GM21723 (cell line): ENCODE data around the gene FAAP20.

ENCODE experiments used
- ATAC-seq: cut with Tn5 transposase; IDR thresholded peaks from one replicate; pipeline ENCODE4 v1.9.1; 2021; ENCODE audit warnings: mild to moderate bottlenecking, moderate library complexity; ENCODE audit not compliant: unreplicated experiment

FAAP20 gene

DNA sequence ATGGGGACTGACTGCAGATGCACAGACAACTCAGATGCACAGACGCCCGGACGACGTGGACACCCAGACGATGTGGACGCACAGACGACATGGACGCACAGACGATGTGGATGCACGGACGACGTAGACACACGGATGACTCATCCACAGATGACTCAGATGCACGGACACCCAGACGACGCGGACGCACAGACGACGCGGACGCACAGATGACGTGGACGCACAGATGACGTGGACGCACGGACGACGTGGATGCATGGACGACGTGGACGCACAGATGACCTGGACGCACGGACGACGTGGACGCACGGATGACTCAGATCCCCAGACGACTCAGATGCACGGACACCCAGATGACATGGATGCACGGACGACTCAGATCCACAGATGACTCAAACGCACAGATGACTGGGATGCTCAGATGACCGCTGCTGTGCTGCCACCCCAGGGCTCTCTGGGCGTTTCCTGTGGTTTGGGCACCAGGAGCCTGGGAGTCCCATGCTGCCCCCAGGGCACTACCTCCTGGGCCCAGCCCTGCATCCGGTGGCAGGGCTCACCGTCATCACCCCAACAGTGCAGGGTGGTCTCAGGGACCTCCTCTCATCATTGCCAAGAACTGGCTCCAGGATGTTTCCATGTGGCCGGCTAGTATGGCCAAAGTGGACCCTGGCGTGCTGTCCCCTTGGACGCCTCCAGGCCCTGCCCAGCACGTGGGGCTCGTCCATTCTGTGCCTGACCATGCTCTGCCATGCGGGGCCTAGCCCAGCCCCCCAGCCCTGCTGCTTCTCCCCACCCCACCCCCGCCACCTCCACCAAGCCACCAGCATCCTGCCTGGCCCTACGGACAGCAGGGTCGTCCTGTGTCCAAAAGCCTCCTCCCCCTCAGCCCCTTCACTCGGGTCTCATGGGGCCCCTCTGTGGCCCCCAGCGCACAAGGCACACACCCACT lies 14.0 kb downstream of the FAAP20 start:
- ATAC-seq, result no peak

DNA sequence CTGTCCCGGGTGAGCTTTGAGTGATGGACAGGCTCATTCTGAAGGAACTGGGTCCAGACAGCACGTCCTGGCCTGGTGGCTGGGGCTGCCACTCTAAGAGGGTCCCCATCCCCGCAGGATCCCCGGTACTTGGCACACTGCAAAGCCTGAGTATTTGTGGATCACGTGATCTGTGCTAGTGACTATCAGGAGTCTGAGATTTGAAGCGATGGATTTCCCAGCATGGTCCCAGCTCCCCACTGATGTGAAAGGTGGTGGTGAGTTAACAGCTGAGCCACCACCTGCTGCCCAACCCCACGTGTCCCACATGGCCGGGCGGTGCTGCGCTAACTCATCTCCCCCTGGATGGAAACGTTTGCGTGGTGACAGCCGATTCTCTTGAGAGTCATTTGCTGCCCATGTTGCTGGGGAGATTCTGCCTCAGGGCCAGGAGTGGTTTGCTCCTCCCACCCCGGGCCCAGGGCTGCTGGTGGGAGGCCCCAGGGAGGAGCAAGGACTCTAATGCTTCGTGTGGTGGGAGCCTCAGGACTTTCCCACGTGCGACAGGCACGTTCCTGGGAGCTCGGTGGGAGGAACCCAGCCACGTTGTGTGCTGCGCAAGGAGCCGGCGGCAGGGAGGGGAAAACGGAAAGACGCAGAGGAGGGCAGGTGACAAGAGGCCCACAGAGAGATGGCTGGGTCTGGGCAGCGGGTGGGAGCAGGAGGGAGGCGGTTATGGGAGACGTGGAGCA lies 15.1 kb downstream of the FAAP20 start:
- ATAC-seq, result no peak

DNA sequence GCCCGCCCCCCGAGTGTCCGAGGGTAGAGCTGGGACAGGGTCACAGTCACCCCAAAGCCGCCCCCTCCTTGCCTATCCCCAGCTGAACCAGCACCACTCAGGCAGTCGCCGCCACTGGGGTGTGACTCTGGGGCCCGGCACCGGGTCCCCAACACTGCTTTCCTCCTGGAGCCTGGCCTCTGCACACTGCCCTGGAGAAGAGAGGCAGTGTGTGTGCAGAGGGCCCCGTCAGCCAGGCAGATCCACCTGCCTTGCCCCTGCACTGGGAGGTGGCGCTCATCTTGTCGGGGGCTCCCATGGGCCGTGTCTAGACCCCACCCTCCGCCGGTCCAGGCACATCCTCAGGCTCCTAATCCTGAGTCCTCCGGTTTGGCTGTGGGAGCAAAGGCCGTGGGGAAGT lies 15.7 kb downstream of the FAAP20 start:
- ATAC-seq, result no peak

DNA sequence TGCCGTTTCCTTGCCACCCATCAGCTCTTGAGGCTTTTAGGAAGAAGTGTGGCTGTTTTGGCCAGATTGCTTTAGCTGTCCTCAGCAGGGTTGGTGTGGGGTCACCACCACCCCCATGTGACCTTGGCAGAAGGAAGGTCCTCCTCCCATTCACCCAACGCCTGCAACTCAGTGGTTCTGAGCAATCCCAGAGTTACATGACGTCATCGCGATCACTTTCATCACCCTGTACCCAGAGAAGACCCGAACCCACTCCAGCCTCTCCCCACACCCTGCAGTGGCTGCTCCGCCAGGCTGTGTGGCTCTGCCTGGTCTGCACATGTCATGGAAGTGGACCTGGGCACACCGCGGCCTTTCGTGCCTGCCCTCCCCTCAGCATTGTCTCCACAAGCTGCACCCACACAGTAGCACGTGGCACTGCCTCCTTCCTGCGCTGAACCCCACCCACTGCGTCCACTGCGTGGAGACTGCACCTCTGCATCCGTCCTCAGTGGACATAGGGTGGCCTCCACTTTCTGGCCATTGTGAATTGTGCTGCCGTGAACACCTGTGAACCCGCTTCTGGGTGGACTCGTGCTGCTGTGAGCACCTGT lies 16.5 kb downstream of the FAAP20 start:
- no peak for ATAC-seq

DNA sequence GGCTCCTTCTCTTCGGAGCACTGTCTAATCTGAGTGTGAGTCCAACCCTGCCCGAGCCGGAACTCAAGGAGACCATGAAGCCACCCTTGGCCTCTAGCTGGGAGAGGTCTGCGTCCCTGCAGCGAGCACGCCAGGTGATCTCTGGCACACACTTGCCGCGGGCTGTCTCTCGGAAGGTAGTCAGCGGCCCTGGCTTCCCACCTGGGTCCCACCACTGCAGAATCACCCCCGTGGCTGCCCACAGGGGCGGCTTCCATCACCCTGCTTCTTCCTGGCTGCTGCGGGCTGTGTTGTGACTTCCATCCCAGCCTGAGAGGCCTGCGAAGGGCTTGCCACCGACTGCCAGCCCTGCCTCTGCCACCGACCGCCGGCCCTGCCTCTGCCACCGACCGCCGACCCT lies 17.0 kb downstream of the FAAP20 start:
- no peak for ATAC-seq

DNA sequence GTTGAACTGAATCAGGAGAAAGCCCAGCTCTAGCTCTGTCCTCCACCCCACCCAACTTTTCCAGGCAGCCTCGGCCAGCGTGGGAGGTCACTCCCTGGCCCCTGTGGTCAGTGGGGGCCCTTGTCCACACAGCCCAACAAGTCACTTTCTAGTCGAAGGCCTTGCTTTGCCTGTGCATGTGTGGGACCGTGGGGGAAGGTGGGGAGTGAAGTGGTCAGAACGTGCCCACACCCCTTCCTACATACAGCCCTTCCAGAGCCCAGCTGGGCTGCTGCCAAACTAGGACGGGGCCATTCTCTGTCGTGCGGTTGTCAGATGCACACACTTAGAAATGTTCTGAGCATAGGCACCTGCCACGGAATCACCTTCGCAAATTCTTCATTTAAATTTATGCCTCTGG lies 18.0 kb downstream of the FAAP20 start:
- no peak for ATAC-seq

DNA sequence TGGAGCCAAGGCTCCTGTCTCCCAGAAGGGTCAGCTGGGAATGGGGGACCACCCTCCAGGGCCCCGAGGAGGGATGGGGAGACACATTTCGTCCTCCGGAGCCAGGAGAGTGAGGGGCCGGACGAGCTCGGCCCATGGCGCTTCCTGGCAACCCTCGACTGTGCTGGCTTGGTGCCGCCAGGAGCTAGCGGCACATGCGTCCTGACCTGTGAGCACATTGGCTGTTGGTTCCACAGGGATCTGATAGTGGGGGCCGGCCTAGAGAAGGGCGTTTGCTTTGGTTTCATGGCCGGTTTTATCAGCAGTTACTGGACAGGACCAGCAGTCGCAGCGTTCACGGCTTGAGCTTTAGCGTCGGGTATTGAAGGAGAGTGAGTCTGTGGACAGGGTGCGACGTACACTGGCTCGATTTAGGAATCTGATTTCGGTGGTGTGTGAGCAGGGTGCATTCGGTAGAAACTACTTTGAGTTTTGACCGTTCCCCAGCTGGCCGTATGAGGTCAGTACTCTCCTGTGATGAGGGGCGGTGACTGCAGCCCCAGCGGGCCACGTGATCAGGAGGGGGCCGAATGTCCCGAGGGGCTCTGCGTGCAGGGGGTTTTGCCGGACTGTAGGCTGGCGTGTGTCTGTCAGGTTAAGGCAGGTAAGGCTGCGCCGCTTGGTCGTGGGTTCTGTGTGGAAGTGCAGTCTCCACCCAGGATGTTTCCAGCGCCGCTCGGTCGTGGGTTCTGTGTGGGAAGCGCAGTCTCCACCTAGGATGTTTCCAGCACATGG lies 18.7 kb downstream of the FAAP20 start:
- ATAC-seq, result no peak

DNA sequence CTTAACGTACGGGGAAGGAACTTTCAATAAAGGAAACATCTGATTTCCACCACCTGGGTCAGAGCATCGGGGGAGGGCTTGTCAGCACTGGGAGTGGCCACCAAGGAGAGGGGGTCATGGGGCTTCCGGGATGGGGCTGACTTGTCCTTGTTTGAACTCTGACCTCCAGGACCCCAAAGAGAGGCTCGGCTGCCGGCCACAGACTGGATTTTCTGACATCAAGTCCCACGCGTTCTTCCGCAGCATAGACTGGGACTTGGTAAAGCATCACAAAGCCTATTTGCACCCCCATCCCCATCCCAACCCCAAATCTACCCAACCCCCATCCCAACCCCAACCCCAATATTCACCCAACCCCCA lies 19.5 kb downstream of the FAAP20 start:
- no peak for ATAC-seq

DNA sequence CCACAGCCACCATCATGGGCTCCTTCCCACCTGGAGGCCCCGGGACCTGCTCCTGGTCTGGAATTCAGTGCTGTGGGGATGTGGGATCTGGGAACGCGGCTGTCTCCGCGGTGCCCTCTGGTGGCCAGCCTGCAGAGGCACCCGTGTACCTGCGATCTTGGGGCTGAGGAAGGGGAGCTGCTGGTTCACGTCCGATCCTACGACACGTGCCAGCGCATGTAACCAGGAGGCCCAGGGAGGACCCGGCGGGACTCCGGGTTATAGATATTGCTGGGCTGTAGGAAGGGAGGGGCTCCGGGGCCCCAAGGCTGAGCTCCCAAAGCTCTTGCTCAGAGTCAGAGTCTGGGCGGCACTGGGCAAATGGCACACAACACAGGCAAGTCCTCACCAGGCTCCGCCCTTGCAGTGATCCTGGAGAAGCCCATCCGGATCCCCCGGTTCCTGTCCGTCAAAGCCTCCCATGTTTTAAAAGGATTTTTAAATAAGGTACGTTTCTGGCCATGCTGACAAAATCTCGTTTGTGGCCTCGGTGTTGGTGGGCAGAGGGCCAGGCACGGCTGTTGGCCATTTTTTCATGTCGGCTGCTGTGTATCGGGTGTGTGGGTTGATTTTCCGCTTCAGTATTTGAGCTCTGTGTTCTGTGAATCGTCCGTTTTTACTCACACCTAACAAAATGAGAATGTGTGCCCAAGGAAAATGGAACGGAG lies 20.1 kb downstream of the FAAP20 start:
- ATAC-seq, result no peak

DNA sequence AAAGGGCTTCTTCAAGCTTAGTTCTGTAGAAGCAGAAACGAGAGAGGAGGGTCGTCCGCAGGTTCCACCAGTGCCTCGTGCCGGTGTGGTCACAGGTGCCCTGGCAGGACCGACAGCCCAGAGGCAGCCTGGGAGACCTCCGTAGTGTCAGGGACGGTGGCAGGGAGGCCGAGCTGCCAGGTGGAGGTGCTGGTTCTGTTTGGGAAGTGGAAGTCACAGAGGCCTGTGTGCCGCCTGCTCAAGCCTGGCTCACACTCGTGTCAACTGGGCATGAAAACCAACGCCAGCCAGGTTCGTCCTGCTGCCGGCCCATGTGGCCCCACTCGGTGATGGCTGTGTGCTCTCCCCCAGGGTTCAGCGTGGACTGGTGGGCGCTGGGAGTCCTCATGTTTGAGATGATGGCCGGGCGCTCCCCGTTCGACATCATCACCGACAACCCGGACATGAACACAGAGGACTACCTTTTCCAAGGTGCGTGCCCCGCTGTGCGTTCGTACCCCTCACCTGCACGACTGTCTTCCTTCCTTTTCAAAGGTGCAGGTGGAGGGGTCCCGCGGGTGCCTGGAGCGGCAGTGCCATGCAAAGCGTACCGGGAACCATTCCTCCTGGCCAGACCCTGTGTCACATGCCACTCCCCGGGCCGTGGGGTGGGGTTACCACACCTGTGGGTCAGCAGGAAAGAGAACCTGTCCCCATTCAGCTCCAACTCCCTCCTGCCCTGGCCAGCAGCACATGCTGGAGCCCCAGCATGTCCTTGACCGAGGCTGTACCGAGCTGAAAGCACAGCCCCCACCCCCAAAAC lies 20.8 kb downstream of the FAAP20 start:
- ATAC-seq, result no peak

DNA sequence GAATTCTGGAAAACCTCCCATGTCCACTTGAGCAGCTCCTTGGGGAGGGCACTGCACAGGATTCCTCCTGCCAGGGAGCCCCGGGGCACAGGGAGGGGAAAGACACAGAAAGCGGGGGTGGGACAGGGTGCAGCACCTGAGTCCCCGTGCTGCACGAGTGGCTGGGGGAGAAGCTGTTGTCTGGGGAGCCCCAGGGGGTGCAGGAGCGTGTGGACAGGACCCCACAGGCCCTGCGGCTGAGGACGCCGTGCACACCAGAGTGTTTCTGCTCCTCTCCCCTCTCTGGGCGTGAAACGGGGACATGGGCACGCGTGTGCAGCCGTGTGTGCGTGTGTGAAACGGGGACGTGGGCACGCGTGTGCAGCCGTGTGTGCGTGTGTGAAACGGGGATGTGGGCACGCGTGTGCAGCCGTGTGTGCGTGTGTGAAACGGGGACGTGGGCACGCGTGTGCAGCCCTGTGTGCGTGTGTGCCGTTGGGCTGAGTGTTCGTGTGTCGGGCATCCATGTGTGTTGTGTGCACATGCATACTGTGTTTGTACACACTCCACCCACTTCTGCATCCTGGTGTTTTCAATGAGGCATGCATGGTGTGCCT lies 21.9 kb downstream of the FAAP20 start:
- no peak for ATAC-seq

DNA sequence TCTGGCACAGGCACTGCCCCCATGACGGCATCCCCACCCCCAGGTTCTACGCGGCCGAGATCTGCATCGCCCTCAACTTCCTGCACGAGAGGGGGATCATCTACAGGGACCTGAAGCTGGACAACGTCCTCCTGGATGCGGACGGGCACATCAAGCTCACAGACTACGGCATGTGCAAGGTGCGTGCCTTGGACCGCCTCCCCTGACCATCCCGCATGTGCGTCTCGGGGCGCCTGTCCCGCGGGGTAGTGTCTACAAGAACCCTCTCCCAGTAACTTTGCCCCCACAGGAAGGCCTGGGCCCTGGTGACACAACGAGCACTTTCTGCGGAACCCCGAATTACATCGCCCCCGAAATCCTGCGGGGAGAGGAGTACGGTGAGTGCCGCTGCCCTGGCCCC lies 22.6 kb downstream of the FAAP20 start:
- ATAC-seq, result no peak

DNA sequence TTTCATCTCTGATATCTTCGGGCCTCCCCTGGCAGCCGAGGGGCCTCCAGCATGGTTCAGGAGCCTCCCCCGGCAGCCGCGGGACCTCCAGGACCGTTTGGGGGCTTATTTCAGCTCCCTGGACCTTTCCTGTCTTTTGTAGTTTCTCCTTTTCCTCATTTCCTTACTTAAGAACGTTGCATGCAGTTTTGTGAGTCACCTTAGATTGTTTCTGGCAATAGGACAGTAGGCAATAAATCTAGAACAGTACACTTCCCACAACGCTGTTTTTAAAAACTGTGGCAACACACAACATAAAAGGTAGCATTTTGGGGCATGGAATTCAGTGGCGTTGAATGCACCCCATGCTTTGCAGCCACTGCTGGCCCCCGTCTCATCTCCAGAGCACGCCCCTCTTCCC lies 24.4 kb downstream of the FAAP20 start:
- no peak for ATAC-seq

DNA sequence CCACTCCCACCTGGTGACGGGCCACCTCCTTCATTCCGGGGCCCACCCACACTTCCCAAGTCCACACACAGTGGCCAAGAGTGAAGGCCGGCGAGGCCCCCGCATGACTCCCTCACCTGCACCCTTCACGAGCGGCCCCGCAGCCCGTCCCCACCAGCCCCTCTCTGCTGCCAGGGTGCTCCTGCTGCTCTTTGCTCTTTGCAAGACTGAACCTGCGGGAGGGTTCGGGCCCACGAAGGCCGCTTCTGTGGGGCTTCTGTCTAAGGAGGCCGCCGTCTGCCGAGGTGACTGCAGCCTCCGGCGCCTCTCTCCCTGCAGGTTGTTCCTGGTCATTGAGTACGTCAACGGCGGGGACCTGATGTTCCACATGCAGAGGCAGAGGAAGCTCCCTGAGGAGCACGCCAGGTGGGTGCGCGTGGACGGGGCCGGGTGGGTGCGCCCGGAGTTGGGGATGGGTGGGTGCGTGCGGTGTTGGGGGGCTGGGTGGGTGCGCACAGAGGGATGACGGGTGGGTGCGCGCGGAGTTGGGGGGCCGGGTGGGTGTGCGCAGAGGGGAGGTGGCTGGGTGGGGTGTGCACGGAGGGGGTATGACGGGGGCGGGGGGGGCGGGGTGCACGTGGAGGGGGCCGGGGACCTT lies 25.3 kb downstream of the FAAP20 start:
- no peak for ATAC-seq

DNA sequence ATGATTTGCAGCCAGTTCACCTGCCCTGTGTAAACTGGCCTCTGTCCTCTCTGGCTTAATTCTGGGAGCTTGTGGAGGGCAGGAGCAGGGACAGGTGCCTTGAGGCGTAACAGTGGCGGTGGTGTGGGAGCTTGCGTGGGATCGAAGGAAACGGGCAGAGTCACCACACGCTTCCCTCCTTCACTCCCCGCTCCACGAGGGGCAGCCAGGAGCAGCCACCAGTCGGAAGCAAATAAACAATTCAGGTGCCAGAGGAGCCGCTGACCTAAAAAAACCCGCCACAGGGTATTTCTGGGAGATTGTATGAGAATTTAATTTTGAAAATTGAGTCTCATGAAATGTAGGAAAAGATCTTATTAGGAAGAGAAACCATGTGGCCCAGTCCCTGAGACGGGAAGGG lies 26.0 kb downstream of the FAAP20 start:
- no peak for ATAC-seq

DNA sequence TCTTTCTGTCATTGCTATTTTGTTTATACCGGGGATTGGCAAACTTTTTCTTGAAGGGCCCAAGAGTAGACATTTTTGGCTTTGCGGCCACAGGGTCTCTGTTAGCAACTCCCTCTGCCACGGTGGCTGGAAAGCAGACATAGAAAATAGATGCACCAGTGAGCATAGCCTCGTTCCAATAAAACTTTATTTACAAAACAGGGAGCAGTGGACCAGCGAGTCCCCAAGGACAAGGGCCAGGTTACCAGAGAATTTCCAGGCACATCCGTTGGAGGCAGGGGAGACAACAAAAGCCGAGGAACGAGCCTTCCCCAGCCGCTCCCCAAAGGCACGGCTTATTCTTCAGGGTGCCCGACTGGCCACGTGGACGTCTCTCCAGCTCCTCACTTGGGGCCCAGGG lies 26.5 kb downstream of the FAAP20 start:
- no peak for ATAC-seq

DNA sequence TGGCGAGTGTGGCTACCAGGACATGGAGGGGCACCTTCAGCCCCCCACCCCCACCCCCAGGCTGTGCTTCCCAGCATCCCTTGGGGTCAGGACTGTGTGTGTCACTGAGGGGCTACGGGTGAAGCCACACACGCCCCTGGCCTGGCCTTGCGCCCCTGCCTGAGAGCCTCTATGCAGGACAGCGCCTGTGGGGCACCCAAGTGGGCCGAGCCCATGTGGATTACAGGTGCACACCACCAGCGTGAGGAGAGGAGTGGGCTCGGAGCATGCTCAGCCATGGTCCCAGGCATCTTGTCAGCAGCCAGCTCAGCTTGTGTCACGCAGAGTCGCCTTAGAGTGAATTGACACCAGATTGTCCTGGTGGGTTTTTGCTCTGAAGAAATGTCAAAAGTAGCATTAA lies 27.9 kb downstream of the FAAP20 start:
- no peak for ATAC-seq

DNA sequence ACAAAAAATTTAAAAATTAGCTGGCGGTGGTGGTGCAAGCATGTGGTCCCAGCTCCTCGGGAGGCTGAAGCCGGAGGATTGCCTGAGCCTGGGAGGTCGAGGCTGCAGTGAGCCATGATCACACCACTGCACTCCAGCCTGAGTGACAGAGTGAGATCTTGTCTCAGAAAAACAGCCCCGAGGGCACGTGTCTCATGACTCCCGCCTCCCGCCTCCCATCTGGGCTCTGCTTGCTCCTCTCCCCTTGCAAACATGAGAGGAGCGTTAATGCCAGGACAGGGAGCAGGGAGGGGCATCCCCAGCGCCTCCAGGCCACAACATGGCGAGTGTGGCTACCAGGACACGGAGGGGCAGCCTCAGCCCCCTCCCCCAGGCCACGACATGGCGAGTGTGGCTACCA lies 28.3 kb downstream of the FAAP20 start:
- no peak for ATAC-seq

DNA sequence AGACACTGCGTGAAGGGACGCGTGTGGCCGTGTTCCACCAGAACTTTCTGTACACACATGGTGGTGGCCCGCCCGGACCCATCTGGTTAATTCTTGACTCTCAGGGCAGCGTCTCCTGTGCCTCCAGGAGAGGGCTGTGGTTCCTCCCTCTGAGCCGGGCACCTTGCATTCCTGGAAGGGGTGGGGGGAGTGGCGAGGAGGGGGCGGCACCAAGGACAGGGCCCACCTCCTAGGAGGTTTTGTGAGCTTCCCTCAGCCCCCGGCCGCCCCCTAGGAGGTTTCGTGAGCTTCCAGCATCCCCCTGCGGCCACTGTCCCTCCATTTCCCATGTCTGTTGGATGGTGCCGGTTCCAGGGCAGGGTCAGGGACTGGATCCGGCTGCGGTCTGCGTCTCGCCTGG lies 28.9 kb downstream of the FAAP20 start:
- no peak for ATAC-seq
